Measurements from ENCODE around the gene TIAM1. TPM values are rescaled to one million over a fixed set of nuclear protein-coding genes. Genes with fewer than 3 reads are reported as not detected.

Gene TIAM1
- total RNA-seq, 1 donor from 2014 or later, result 41.3 TPM

GRCh38 chr21:31382060-31382459 is 38.0 kb upstream of the TIAM1 start:
- Histone ChIP-seq H3K4me3 (no peak overlapping the region), H3K4me1 (no peaks in the 10 kb centered on the region), H3K36me3 (no peaks in the 10 kb centered on the region), H3K27me3 (no peaks in the 10 kb centered on the region), H3K9me3 (no peaks in the 10 kb centered on the region), H3K27ac (no peak overlapping the region)
- TF ChIP-seq POLR2AphosphoS5 (IDR thresholded peaks at IDR 0.05; ENCODE audit: insufficient read depth in 1 of 2, low read depth in 1 of 2) (no peak), POLR2A (IDR thresholded peaks at IDR 0.05) (no peak), CTCF (IDR thresholded peaks at IDR 0.05) (no peak)
- intact Hi-C loops (cut with DNase I), result no loop called here
- no peak for DNase-seq (ENCODE audit: extremely low spot score in 2 of 2)

- H3K27me3 ChIP-seq, result no peaks in the 10 kb centered on the region
- H3K9me3 ChIP-seq, result no peaks in the 10 kb centered on the region
- intact Hi-C loops (cut with DNase I), result no loop called here
- no peaks in the 10 kb centered on the region for H3K36me3 ChIP-seq
- TF ChIP-seq POLR2AphosphoS5 (IDR thresholded peaks at IDR 0.05; ENCODE audit: insufficient read depth in 1 of 2, low read depth in 1 of 2) (no peak), POLR2A (IDR thresholded peaks at IDR 0.05) (no peak), CTCF (IDR thresholded peaks at IDR 0.05) (no peak)
- no peak for DNase-seq (ENCODE audit: extremely low spot score in 2 of 2)
- H3K4me1 ChIP-seq, result no peaks in the 10 kb centered on the region
- no peak overlapping the region for H3K4me3 ChIP-seq
- no peak overlapping the region for H3K27ac ChIP-seq
These were observed 32.2 kb upstream of the TIAM1 start for GRCh38 chr21:31376301-31376700.

DNA sequence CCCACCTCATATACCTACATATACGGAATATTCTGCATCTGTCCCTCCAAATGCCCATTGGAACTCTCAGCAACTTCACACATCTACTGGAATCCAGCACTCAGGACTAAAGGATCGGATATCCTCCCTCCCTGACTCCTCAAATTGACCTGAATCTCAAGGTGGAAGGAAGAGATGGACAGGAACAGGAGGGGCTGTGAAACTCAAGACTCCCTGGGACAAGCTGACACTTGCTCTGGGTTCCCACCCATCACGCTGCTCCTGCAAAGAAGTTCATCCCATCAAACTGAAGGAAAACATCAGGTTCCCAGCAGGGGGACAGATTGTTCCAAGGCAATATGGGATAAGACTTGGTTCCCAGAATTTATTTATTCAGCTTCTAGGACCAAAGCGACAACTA is 30.3 kb upstream of the TIAM1 start:
- Histone ChIP-seq H3K27me3 (no peaks in the 10 kb centered on the region), H3K27ac (no peak overlapping the region), H3K4me1 (no peaks in the 10 kb centered on the region), H3K9me3 (no peaks in the 10 kb centered on the region), H3K4me3 (no peak overlapping the region), H3K36me3 (no peaks in the 10 kb centered on the region)
- intact Hi-C loops (cut with DNase I), result no loop called here
- DNase-seq (ENCODE audit: extremely low spot score in 2 of 2), result no peak
- no peak for TF ChIP-seq POLR2A (IDR thresholded peaks at IDR 0.05)
- TF ChIP-seq POLR2AphosphoS5 (IDR thresholded peaks at IDR 0.05; ENCODE audit: insufficient read depth in 1 of 2, low read depth in 1 of 2), result no peak
- TF ChIP-seq CTCF (IDR thresholded peaks at IDR 0.05), result no peak

DNA sequence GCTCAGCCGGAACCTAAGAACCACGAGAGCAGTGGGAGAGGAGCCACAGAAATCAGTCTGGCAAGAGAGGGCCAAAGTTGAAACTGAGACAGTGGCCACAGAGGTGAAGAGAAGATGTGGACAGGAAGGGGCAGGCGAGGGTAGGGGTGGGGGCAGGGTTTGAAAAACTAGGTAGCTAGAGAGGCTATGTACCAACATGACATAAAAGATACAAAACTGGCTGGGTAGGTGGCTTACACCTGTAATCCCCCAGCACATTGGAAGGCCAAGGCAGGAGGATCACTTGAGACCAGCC is 28.4 kb upstream of the TIAM1 start:
- intact Hi-C loops (cut with DNase I), result no loop called here
- no peak for DNase-seq (ENCODE audit: extremely low spot score in 2 of 2)
- no peak for TF ChIP-seq POLR2AphosphoS5 (IDR thresholded peaks at IDR 0.05; ENCODE audit: insufficient read depth in 1 of 2, low read depth in 1 of 2)
- TF ChIP-seq POLR2A (IDR thresholded peaks at IDR 0.05), result no peak
- TF ChIP-seq CTCF (IDR thresholded peaks at IDR 0.05), result no peak
- H3K9me3 ChIP-seq, result no peaks in the 10 kb centered on the region
- H3K27ac ChIP-seq, result no peak overlapping the region
- H3K4me1 ChIP-seq, result no peaks in the 10 kb centered on the region
- no peaks in the 10 kb centered on the region for H3K36me3 ChIP-seq
- no peak overlapping the region for H3K4me3 ChIP-seq
- no peaks in the 10 kb centered on the region for H3K27me3 ChIP-seq

DNA sequence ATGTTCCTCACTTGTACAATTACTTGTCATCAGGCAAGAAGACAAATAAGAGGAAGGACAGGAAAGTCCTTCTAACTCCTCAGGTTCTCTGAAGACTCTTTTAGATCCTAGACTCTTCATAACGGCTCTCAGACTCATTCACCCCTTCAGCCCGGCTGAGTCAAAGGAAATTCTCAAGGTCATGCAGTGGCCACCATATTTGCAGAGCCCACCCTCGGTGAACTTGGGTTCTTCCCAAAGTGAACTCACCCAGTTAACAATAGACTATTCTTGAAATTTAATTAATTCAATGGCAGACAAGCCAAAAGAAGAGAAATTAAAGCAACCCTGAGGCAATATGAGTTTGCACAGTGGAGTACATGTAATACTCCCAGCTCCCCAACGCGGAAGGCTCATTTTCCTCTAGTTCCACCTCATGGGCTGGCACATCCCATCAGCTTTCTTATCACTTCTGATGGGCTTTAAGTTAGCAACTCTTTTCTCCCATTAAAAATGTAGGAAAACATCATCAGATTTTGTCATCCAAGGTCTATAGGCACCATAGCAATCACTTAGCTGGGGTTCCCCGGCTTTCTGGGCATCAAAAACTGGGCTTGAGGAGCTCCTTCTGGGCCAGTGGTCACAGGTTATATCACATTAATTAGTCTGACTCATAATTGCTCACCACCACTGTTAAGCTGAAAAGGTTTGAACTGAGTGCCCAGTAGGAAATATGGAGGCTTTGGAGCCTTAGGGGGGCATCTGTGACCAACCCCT is 27.8 kb upstream of the TIAM1 start:
- H3K9me3 ChIP-seq, result no peaks in the 10 kb centered on the region
- DNase-seq (ENCODE audit: extremely low spot score in 2 of 2), result peak in 1 of 2 donors; percentile 6
- no peaks in the 10 kb centered on the region for H3K36me3 ChIP-seq
- no peak overlapping the region for H3K4me3 ChIP-seq
- H3K4me1 ChIP-seq, result no peaks in the 10 kb centered on the region
- no peak for TF ChIP-seq CTCF (IDR thresholded peaks at IDR 0.05)
- no peak for TF ChIP-seq POLR2AphosphoS5 (IDR thresholded peaks at IDR 0.05; ENCODE audit: insufficient read depth in 1 of 2, low read depth in 1 of 2)
- no peak for TF ChIP-seq POLR2A (IDR thresholded peaks at IDR 0.05)
- H3K27me3 ChIP-seq, result no peaks in the 10 kb centered on the region
- H3K27ac ChIP-seq, result no peak overlapping the region
- intact Hi-C loops (cut with DNase I), result no loop called here

Data from vagina (tissue), 2 donors.